Endometrium (tissue), 2 donors: ENCODE data around the gene CASD1.

Source experiments
- FAIRE-seq: peaks from 2 replicates; lab custom pipeline; 2012; peaks lifted over from hg19 to GRCh38; lab: Jason Lieb, UNC
- donor health status: control.
- donor health status: control.

The CASD1 gene

DNA sequence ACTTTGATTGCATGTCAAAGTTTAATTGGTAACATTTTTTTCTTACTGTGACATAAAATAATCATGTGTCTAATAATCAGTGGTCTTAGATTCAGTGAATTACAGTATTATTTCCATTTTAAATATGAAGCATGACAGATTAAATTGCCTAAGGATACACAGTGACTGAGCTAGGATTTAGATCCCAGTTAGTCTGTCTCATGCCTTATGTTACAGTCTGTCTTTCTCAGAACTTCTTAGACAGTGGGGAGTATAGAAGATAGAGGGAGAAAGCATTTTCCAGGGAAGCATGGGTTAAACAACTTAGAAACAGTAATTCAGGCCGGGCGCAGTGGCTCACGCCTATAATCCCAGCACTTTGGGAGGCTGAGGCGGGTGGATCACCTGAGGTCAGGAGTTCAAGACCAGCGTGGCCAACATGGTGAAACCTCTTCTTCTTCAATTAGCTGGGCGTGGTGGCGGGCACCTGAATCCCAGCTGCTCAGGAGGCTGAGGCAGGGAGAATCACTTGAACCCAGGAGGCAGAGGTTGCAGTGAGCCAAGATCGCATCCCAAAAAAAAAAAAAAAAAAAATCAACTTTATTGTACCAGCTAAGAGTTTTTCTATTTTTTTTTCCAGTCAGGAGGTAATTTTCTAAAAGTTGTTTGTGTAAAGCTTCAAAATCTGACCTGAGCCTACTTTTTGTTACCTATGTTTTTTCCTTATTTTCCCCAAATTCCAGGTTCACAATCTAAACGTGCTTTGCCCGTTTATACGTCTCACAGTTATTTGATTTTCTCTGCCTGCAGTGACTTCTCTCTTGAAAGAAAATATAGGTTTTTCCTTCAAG is 3.3 kb downstream of the CASD1 start:
- no peak for FAIRE-seq

DNA sequence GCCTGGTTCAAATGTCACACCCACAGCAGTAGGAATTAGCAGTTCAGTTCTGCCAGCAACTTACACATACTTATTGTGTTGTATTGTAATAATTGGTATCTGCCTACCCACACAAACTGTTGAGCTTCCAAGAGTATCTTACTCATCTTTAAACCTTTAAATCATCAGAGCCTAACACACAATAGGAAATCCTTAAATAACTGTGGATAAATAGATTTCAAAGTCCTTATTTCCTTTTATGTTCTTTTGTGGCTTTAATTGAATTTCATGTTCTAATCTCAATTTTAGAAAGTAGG is 3.9 kb downstream of the CASD1 start:
- no peak for FAIRE-seq

DNA sequence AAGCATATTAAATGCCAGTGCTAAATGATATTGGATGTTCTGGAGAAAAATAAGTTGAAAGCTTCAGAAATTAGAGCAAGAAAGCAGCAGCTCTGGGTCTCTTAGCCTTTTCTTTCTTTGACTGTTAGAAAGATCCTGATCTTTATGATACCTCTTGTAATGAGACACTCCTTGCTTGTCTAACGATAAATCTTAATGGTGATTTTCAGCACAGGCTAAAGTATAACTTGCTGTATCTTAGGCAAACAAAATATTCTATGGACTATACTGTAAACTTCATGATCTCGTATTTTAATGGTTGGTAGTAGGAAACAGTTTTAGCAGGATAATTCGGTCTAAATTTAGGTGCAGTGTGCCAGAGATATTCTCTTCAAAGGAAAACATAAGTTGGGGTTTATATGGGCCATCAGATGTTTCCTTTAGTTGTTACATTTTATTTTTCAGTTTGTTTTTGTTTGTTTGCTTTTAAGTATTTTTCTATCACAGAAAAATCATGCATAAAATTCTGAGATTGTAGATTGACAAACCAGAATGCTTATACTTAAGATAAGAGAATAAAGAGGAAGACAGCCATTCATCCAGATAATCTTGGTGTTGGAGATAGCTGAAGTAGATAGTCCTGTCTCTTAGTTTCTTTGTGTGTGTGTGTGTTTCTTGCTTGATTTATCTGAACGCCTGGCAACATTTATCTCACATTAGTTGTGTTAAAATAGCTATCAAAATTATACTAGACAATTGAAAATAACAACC is 4.7 kb downstream of the CASD1 start:
- FAIRE-seq: no peak

DNA sequence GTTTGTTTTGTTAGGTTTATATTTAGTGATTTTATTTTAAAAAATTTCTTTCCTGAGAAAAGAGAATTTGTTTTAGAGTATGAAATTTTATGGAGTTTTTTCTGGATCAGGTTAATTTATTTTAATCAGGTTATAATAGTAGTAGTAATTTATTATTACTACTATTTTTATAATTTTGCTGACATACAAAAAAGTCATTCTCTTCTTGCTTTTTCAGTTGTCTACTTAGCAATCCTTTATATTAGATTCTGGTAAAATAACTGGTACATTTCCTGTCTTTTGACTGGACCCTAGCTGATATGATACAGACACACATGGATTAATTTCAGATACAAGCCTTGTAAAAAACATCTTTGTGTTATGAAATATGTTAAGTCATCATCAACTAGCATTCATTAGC is 5.3 kb downstream of the CASD1 start:
- no peak for FAIRE-seq

DNA sequence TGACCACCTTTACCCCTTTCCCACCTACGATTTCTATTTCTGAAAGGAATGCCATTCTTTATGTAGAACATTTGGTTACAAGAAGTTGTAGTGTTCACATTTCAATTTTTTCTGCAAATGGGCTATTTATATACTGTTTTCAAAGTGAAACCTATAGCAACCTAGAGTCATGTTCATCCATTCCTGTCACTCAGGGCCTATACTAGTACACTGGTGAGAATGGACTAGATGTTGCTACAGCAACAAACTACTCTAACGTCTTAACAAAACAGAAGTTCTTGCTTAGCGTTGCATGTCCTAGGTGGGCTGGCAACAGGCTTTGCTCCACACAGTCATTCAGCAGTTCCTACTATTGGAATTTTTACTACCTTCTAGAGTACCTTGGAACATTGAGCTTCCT is 16.3 kb downstream of the CASD1 start:
- FAIRE-seq: no peak

DNA sequence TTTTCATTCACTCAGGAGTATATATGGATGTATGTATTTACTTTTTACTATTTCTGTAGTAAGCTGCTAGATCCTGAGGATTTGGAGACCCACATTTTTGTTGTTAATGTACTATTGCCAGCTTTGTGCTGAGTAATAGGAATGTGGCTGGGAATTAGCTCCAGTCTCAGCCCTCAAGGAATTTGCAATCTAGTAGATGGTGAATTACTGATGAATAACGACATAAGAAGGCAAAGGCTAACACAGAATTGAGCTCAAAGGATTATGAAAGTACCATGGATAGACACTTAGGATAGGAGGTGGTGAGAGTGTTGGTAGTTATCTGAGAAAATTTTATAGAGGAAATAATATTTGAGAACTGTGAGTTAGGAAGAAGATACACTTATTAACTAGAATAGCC is 19.9 kb downstream of the CASD1 start:
- FAIRE-seq: no peak

DNA sequence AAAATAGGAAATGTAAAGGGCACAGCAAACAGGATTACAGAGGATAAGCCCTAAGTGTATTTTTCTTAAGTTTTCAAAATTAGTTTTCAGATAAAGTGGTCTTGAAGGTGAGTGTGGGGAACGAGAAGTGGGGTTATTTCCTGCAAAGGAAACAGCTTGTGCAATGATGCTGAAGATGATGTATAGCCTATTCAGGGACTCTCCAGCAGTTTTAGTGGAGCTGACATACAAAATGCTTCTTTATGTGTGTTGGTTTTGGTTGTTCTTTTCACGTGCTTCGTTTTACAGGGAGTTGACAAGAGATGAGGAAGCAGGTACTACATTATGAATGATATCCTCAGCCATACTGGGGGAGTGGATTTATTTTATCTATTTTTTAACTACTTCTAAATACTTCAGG is 20.5 kb downstream of the CASD1 start:
- FAIRE-seq: no peak

DNA sequence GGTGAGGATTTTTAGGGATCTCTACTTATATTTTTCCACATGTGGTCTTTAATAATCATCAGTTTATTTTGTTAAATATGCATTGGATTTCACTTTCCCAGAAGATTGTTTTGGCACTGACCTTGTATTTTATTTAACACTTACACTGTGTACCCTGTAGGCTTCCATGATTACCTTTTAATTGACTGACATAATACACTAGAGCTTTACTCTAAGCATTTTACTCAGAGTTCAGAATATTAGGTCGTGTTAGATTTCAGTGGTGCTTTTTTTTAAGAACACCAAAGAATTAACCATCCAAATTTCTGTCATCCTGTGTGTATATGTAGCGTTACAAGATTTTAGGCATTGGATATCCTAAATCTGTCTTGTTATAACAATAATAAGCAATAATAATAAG is 23.1 kb downstream of the CASD1 start:
- FAIRE-seq: no peak

DNA sequence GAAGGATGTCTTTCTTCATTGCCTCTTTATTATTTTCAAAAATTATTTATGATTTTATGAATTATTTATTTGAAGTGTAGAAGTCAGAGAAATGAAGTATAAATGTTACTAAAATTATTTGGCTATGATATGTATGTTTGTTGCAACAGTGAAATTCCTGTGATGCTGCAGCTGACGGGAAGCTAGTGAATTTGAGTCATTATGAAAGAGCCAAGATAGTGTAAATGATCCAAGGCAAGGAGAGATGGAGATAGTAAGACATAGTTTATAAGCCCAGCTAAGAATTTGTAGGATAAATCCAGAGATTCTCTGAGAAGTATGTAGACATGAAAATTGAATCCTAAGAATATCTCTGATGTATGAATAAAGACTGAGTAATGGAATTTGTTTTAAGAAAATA is 30.8 kb downstream of the CASD1 start:
- FAIRE-seq: no peak

DNA sequence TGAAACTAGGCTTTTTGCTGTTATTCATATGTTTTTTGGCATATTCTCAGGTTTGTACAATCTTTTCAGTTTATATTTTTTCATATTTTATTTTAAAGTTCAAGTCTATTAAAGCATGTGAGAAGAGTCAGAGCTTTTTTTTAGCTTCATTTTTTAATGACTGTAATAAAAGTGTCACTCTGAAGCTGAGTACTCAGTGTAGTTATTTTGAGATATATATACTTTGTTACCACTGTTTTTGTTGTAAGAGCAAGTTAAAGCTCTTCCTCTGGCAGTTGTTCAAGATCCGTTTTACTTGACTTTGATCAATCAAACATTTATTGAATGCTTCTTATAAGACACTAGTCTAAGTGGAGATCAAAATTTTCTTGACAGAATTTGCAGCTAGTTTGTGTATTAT is 37.5 kb downstream of the CASD1 start:
- FAIRE-seq: no peak

DNA sequence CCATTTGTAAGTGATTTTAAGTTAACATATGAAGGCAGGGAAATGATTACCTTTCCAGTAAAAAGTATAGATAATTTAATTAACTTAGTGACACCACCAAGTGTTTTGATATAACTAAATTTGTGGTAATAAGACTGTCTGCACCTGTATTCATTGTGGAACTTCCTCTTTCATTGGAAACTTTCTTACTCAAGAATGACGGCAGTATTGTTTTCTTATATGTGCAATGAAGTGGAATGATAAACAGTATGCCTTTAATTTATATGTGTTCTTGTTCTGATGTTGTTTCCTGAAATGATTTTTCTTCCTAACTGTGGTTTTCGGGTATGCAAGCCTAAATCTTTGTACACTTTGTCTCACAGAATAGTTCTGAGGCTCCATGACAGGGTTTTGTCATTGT is 46.4 kb downstream of the CASD1 start:
- FAIRE-seq: no peak

DNA sequence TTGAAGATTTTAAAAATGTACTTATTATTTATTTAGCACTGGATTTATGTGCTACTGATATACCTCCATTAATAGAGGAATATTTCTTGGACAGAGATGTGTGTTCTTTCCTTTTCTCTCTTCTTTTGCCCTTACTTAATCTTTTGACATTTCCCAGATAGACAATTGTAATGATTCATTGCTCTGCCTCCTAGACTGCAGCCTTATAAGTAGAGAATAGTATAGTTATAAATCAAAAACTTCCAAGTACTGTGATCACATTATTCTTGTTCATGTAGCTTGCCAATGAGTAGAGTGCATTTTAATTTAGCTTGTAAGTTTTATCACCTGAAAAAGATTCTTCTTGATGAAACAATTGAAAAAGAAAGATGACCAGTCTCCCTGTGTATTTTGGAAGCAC is 47.6 kb downstream of the CASD1 start:
- FAIRE-seq: no peak

DNA sequence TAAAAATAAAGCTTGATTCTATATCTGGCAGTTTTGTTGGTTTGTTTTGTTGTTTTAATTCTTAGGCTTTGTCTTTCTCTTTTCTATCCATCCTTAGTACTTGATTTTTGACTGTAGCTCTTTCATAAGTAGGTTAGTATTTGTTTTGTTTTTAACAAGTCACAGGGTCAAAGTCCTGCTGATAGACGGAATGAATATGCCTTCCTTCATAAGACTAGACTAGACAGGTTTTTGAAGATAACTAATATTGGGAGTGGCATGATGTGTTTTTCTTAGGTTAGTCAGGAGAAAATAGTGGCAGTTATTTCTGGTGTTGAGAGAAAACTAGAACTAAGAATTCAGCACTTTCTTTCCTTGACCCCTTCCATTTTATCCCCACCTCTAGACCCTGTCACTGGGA is 50.4 kb downstream of the CASD1 start:
- no peak for FAIRE-seq

DNA sequence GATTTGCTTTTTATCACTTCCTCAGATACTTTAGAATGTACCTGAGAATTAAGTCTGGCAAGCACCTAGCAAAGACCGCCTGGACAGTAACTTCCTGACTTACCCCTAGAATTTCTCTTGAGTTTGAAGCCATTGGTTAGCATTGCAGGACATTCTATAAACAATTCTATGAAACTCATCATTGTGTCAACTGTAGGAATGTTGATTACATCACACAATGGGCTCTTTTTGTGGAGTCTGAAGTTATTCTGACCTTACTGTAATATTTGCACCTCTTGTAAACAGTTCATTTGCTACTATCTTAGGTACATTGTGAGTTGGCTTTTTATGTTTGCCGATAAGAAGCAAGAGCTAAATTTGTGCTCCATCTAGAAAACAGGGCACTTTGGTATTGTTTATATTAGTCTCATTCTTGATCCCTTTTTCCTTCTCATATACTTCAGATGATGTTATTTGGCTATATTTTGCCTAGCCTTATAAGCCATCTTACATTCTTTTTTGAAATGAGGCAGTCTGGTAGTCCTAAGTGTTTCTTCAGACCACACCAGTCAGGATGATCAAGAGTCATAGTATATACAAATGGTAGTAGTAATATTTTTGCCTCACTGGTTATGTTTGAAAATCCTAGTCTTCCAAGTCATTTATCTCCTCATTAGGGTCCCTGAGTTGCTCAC is 52.4 kb downstream of the CASD1 start:
- FAIRE-seq: no peak

DNA sequence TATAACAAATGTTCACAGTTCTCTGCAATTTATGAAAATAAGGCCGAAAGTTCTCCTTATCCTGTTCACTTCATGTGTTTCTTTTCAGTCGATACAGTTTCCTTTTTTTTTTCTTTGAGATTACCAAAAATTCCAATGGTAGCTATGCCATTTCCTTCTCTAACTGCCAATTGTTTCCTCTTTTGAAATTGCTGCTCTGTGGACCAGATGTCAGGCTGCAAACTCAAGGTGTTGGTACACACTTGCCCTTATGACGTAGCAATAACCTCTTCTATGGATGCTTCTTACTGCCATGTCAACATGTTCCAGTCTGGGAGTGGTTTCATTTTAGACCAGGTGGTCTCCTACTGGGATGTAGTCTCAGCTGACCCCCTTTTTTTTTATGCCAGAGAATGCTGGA is 52.9 kb downstream of the CASD1 start:
- FAIRE-seq: no peak

DNA sequence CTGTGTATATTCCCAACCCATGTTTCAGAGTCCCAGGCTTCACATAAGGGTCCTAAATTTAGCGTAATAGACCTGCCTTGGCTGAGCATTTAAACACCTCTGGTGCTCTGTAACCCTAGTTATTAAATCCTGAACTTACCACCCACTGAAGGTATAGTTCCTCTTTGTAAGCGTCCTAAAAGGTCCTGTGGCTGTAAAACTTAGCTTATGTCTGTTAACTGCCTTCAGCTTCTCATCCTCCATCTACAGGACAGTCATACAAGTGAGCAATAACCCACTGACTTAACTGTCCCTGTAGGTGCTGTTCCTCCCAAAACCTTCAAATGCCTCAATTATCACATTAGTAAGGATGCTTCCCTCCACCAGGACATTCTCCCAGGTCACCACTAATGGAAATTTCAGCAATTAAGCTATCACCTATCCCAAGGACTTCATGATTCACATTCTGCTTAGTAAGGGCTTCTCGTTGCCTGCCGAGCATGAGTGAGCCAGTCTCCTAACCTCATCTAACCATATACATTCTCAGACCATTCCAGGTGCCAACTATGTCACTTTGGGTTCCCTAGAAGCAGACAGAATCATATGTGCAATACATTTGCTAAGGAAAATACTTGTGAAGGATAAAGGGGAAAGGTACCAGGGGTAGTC is 55.8 kb downstream of the CASD1 start:
- FAIRE-seq: no peak

DNA sequence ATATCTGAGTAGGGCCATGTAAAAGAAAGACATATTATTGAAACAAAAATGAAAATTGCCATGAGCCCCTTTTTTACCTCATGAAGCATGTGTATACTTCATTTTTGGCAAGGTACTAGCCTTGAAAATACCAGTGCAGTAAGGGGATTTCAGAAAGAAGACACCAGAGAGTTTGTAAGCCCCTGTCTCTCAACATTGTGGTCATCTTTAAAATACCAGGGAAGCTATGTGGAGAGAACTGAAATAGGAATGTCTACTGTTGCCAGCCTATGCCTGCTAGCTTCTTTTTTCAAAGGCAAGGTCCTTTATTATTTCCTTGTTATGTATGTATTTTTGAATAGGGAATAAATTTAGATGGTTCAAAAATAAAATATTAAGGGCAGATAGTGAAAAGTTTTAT is 57.8 kb downstream of the CASD1 start:
- no peak for FAIRE-seq

DNA sequence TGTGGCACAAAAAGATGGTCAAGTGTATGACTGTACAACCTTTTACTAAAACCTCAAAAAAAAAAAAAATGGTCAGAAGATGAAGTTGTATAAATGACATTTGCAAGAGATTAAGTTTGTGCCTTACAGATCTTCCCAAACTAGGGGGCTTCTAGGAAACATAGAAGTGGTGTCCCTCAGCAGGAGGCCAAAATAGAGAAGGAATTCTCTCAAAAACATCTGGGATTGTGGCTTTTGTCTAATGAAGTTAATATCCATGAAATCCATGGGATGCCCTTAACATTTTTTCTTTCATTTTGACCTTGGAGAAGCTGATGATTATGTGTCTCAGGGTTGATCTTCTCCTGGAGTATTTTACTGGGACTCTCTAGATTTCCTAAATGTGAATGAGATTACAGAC is 62.2 kb downstream of the CASD1 start:
- FAIRE-seq: no peak

DNA sequence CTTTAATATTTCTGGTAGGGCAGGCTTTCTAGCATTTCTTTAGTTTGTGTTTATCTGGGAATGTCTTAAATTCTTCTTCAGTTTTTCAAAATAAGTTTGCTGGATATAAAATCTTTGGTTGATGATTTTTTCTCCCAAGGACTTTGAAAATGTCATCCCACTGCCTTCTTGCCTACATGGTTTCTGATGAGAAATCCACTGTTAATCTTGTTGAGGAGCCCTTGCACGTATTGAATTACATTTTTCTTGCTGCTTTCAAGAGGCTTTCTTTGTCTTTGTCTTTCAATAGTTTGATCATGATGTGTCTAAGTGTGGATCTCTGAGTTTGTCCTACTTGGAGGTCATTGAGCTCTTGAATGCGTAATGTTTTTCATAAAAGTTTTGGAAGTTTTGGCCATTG is 66.0 kb downstream of the CASD1 start:
- FAIRE-seq: no peak

DNA sequence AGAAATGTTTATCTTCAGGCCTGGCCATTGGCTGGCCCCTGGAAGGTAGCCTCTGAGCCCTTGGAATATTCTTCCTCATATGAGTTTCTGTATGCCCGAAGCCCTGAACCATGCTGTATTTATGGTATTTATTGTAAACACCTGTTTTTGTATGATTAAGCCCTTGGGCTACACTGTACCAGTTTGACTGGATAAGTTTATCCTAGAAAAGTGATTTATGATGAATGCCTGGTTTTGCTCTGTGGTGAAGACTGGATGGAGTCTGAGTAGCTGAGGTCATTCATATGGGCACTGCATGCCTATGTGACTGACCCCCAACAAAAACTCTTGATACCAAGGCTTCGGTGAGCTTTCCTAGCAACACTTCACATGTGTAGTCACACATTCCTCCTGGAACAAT is 66.7 kb downstream of the CASD1 start:
- FAIRE-seq: no peak

DNA sequence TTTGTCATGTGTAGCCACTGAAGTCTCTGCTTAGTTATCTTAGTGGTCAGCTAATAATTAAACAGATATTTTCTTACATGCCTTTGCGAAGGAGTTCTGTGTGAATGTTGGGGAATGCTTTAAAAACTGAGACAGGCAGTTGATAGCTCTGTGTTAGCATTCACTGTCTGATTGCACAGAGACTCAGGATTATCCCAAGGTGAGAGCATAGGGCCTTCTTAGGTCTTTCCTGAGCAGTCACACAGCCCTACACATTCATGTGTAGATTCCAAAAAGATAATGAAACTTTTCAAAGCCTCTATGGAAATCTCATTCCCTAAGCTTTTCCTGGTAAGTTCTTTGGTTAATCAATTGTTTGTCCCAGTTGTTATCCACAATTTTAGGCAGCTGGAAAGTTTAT is 67.7 kb downstream of the CASD1 start:
- FAIRE-seq: no peak

DNA sequence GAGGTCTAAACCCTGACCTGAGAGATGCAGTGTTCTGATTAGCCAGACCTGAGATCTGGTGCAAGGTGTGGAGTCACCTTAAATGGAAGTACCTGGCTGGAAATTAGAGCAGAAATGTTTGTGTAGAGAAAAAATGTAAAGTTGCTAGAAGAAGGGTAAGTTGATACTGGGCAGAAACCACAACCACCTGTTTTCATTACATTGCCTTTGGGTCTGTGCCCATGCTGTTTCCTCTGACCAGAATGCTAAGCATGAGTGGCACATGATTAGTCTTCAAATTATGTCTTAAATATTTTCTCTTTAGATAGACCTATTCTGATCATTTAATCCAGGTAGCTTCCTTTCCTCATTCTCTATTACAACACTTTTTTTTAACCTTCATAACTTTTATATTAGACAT is 69.0 kb downstream of the CASD1 start:
- no peak for FAIRE-seq

DNA sequence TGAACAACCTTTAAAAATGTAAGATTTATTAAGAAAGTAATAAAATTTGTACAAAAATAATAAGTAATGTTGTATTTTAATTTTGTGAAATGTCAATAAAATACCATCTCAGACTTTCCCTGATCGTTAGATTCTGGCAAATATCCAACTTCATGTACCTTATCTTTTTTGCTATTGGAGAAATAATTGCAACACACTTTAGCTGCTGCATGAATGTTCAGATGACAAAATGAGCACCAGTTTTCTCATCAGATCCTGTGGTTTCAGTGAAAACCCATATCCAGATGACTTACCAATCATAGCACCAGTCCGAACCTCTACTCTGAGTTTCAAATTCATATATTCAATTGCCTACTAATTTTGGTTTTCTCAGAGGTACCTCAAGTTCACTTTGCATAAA is 69.9 kb downstream of the CASD1 start:
- FAIRE-seq: no peak
